HepG2 (cell line): ENCODE measurements around the gene HNRNPA1. TPM values are rescaled to one million over a fixed set of nuclear protein-coding genes. Genes with fewer than 3 reads are reported as not detected.
A peak's percentile ranks its signal among the peaks of the same experiment; 100 is the strongest.

ENCODE experiments used
- ARNT2 ChIP-seq: sonication (generic); formaldehyde crosslinking; IDR thresholded peaks from 2 replicates; pipeline ENCODE4 v1.8.0; 2022; ENCODE audit warnings: mild to moderate bottlenecking, low read depth, missing genetic modification reagents, moderate library complexity
- ISX ChIP-seq: sonication (generic); formaldehyde crosslinking; conservative IDR thresholded peaks from 2 replicates; pipeline ENCODE4 v1.5.0; 2020; ENCODE audit warnings: missing genetic modification reagents
- MAF1 ChIP-seq: sonication (generic); formaldehyde crosslinking; IDR thresholded peaks from 2 replicates; pipeline ENCODE4 v1.5.0; 2020; ENCODE audit warnings: missing genetic modification reagents, borderline replicate concordance
- MED1 ChIP-seq: sonication (generic); formaldehyde crosslinking; IDR thresholded peaks from 2 replicates; pipeline ENCODE4 v1.4.0; 2020; ENCODE audit warnings: missing genetic modification reagents
- REL ChIP-seq: sonication (generic); formaldehyde crosslinking; conservative IDR thresholded peaks from 2 replicates; pipeline ENCODE4 v1.8.0; 2022; ENCODE audit warnings: mild to moderate bottlenecking, missing genetic modification reagents, moderate library complexity
- SALL1 ChIP-seq: sonication (generic); formaldehyde crosslinking; IDR thresholded peaks from 2 replicates; pipeline ENCODE4 v1.8.0; 2022; ENCODE audit warnings: mild to moderate bottlenecking, missing genetic modification reagents
- SOX5 ChIP-seq: IDR thresholded peaks from 2 replicates; pipeline ENCODE4 v1.6.1; 2016; ENCODE audit warnings: borderline replicate concordance
- ZBTB34 ChIP-seq: sonication (generic); formaldehyde crosslinking; IDR thresholded peaks from 2 replicates; pipeline ENCODE4 v1.8.0; 2022; ENCODE audit warnings: mild to moderate bottlenecking, missing genetic modification reagents
- ZC3H4 ChIP-seq: sonication (generic); formaldehyde crosslinking; IDR thresholded peaks from 2 replicates; pipeline ENCODE4 v1.4.0; 2020; ENCODE audit warnings: missing genetic modification reagents, borderline replicate concordance
- ZHX2 ChIP-seq, 2 experiments: sonication (generic) in 1 of 2; formaldehyde crosslinking in 1 of 2; IDR thresholded peaks; 2 replicates each; pipeline versions ENCODE4 v1.6.1 to v1.9.0; 2014 to 2022; ENCODE audit warnings: antibody characterized with exemption in 1 of 2, borderline replicate concordance in 1 of 2, inconsistent platforms in 1 of 2, low read depth in 1 of 2, missing genetic modification reagents in 1 of 2
- ZNF367 ChIP-seq: sonication (generic); formaldehyde crosslinking; IDR thresholded peaks from 2 replicates; pipeline ENCODE4 v1.4.0; 2020; ENCODE audit warnings: missing genetic modification reagents, borderline replicate concordance
- ZNF558 ChIP-seq: sonication (generic); formaldehyde crosslinking; IDR thresholded peaks from 2 replicates; pipeline ENCODE4 v1.9.0; 2022; ENCODE audit warnings: mild to moderate bottlenecking, missing genetic modification reagents, borderline replicate concordance
- ZNF609 ChIP-seq: sonication (generic); formaldehyde crosslinking; IDR thresholded peaks from 2 replicates; pipeline ENCODE4 v1.4.0; 2020; ENCODE audit warnings: mild to moderate bottlenecking, missing genetic modification reagents, borderline replicate concordance
- ZNF709 ChIP-seq: sonication (generic); formaldehyde crosslinking; IDR thresholded peaks from 2 replicates; pipeline ENCODE4 v1.5.0; 2020; ENCODE audit warnings: mild to moderate bottlenecking, missing genetic modification reagents
- ZSCAN25 ChIP-seq: sonication (generic); formaldehyde crosslinking; IDR thresholded peaks from 2 replicates; pipeline ENCODE4 v1.8.0; 2022; ENCODE audit warnings: mild to moderate bottlenecking, missing genetic modification reagents
- polyA plus RNA-seq, 8 experiments: library from polyadenylated mRNA; depleted of rRNA in 3 of 8; stranded (reverse) in 7 of 8; unstranded in 1 of 8; fragments of >200 nt; fragmentation: Illumina TruSeq in 4 of 8; extraction: Trizol in 4 of 8; gene quantifications; 2 replicates each; pipeline versions ENCODE4 v1.2.1 to v1.2.3, GENCODE V29; 2011 to 2016; ENCODE audit warnings: low read depth in 4 of 8, missing spikeins in 1 of 8, mixed read lengths in 1 of 8; ENCODE audit not compliant: insufficient read depth in 1 of 8
- total RNA-seq, 5 experiments: library from RNA; depleted of rRNA; stranded (reverse); fragments of >200 nt; fragmentation: Illumina TruSeq; extraction: Trizol; gene quantifications; 2 replicates each; pipeline ENCODE4 v1.2.3, GENCODE V29; 2016; ENCODE audit warnings: low read depth in 1 of 5

Gene HNRNPA1
- total and polyA plus RNA-seq, 2 of the 13 experiments (the other 11 are each of a cell fraction or from before 2014, with no cell fraction given) = 535 to 1,820 TPM

GRCh38 chr12:54279632-54280467, 676 bp upstream of the HNRNPA1 start, which contains the start of gene CBX5 (continued):
- peak; percentile 77; the same call in 1 of the 2 replicates for TF ChIP-seq ZNF558
- 0 out of 2 replicates have a peak, but pooled peaks have one; percentile 52 for TF ChIP-seq ZBTB34 (CRISPR knock-in tag)
- TF ChIP-seq ARNT2 (CRISPR knock-in tag) = no peak; the same call in 1 of the 2 replicates
- TF ChIP-seq MAF1 = no peak; the same call in 1 of the 2 replicates
- 0 out of 2 replicates have a peak, but pooled peaks have one; percentile 85 for TF ChIP-seq ISX
- 0 out of 2 replicates have a peak, but pooled peaks have one; percentile 48 for TF ChIP-seq ZC3H4 (CRISPR knock-in tag)
- no peak for TF ChIP-seq ZSCAN25 (CRISPR knock-in tag)
- TF ChIP-seq ZNF609 (CRISPR knock-in tag) = no peak; the same call in 1 of the 2 replicates
- peak; percentile 57 for TF ChIP-seq SALL1
- TF ChIP-seq MED1 (CRISPR knock-in tag) = peak; percentile 68
- 0 out of 2 replicates have a peak, but pooled peaks have one; percentile 54 for TF ChIP-seq ZNF709 (CRISPR knock-in tag)
- peak; percentile 29; the same call in 1 of the 2 replicates for TF ChIP-seq SOX5 (CRISPR knock-in tag)
- no peak; the same call in 1 of the 2 replicates for TF ChIP-seq REL (CRISPR knock-in tag)
- TF ChIP-seq ZNF367 (CRISPR knock-in tag) = no peak
- peak; percentile 79; the same call in 1 of the 2 replicates for TF ChIP-seq ZHX2 (IDR thresholded peaks at IDR 0.05; ENCODE audit: low read depth)
- TF ChIP-seq ZHX2 (CRISPR knock-in tag; IDR thresholded peaks at IDR 0.05; ENCODE audit: borderline replicate concordance) = 0 out of 2 replicates have a peak, but pooled peaks have one; percentile 54
